ENCODE measurements around the gene CASP2.

DNA sequence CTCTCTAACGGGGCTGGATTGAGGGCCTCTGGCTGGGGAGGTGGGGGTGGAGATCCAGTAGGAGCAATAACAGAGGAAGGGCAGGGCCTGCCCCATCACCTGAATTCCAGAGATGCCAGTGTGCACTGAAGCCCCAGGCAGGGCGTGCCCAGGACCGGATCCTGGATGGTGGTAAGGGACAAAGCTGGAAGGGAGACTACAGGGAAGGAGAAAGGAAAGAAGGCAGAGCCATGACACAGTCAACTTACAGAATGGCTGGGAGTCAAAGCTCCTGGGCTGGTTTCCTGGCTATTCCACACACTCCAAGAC lies 2.7 kb upstream of the CASP2 start:
- TF ChIP-seq, protein P1, sequence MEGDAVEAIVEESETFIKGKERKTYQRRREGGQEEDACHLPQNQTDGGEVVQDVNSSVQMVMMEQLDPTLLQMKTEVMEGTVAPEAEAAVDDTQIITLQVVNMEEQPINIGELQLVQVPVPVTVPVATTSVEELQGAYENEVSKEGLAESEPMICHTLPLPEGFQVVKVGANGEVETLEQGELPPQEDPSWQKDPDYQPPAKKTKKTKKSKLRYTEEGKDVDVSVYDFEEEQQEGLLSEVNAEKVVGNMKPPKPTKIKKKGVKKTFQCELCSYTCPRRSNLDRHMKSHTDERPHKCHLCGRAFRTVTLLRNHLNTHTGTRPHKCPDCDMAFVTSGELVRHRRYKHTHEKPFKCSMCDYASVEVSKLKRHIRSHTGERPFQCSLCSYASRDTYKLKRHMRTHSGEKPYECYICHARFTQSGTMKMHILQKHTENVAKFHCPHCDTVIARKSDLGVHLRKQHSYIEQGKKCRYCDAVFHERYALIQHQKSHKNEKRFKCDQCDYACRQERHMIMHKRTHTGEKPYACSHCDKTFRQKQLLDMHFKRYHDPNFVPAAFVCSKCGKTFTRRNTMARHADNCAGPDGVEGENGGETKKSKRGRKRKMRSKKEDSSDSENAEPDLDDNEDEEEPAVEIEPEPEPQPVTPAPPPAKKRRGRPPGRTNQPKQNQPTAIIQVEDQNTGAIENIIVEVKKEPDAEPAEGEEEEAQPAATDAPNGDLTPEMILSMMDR (conservative IDR thresholded peaks at IDR 0.05; ENCODE audit: low read length), result no peak
- no peak for TF ChIP-seq EZH2phosphoT487 (IDR thresholded peaks at IDR 0.05; ENCODE audit: borderline replicate concordance)
